GOT3 (cell line): ENCODE results near the gene CAMK4.
"Not testable (repeated sequence)": the region's sequence is repeated elsewhere in the genome, so short reads cannot be mapped to it uniquely, and the experiment has no call there.

Source experiments
- DNase-seq: peaks from one replicate; lab custom pipeline; 2025; ENCODE audit warnings: mixed read lengths; lab: John Stamatoyannopoulos, UW

CAMK4 gene

DNA sequence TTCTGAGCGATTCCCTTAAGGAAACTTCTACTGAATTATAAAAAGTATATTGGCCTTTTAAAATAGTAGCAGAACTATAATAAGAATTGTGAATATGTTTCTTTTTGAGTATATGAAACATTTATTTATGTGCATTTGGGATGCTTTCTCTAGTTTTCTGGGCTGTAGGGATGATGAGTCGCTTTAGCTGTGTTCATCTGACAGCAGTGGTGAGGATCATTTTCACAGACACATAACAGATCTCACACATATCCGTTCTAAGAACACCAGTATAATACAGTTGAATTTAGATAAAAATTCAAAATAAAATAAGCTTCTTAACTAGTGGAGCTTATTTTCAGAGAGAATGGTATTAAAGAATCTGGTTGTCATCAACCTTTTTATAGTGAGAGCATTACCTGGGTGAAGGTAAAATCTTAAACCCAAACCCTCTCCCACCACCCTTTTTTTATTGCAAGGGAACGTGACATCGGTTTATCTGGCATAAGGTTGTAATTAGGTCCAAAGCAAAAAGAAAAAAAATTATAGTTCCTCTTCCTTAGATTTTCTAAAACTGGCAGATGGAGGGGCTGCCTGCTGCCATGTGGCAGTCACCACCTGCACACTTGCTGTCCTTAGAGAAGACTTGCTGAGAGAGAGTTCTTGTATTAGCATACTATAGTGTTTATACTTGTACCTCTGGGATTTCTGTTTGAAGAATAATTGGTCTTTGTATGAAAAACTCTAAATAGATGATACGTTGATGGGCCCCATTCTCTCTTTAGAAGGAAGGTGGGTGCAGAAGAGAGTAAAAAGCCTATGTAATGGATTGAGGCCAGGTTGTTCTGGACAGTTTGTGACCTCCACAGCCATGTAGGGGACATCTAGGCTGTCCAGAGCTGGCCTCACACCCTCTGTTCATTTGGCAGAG lies 86.8 kb downstream of the CAMK4 start:
- DNase-seq: no peak

DNA sequence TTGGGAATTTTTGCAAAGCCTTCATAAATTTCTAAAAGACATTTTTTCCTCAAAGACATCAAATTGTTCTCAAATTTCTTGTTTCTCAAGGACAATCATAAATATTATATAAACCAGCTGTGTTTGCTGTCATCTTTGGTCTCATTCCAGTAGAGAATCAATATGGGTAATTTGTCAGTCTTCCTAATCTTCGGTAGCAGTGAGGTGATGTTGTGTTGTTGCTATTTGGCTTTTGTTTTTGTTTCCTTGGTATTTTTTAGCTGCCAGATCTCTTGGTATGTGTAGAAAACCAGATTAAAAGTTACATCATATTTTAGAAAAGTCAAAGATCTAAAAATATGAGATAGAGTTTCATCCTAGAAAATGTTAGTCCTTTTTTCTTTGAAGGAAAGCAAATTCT lies 87.5 kb downstream of the CAMK4 start:
- DNase-seq: no peak

DNA sequence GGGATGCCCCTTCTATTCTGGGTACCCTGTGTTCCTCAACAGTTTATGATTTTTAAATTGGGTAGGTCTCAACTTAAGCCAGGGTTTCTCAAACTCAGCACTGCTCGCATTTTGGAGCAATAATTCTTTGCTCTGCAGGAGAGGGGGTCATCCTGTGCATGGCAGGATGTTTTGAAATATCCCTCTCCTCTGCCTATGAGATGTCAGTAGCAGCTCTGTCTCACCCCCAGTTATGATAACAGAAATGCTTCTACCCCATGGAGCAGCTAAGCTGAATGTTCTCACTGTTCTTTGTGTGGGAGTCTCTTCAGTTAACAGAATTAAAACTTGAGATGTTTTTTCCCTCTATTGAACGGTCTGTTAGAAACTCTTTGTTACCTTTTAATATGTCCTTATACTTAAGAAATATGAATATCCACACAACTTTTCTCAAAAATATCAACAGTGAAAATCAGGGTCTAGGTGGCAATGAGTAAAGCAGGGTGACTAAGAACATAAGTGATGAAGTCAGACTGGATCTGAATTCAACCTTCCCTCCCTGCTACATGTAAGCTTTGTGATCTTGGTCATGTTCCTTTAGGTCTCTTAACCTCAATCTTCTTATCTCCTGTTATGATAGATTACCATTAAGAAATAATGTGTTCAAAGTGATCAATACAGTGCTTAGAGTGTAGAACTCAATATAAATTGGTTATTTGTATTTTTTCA lies 89.0 kb downstream of the CAMK4 start:
- no peak for DNase-seq

DNA sequence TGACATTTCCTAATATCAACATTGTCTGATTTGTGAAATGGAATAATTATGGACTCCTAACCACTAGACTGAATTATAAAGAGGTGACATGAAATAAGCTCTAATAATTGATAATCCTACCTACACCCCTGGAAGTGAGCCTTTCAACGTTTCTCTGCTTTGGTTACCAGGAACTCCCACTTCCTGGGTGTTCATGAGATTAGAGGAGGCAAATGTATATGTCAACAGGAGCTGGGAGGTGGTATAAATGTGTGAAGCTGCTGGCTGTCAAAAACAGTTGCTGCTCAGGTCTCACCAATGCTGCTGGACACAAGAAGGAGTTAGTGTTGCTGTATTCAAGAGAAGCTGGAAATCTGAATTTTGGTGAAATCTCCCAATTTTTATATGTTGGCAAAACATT lies 96.8 kb downstream of the CAMK4 start:
- no peak for DNase-seq

DNA sequence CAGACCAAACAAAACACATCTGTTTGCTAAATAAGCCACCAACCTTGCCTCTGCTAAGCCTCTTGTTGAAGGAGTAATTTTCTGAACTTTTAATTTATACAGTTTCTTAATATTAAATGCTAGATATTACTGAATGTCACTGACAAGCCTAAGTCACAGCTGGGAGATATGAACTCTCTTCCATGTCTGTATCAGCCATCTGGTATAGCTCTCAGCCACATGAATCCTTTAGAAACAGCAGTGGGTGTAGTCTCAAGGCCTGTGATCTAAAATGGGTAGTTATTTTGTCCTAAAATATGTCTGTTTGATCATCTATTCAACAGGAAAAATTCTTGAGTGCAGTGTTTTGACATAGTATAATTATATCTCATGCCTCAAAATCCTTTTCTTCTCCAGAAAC lies 97.2 kb downstream of the CAMK4 start:
- DNase-seq: no peak

DNA sequence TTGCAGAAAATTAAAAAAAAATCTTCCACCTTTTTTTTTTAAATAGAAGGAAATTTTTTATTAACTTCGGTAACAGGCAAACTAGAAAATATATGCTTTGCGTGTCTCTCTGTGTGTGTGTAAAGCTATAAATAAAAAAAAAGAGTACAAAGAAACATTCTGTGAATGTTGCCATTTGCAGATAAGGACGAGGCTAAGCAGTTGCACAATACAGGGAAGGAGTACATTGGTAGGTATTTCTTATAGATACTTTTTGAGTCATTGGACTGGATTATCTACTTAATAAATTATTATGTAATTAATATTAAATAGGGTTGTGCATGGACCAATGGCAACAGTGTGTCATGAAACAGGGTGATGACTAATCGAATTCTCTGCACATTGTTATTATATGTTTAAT lies 102.4 kb downstream of the CAMK4 start:
- no peak for DNase-seq

DNA sequence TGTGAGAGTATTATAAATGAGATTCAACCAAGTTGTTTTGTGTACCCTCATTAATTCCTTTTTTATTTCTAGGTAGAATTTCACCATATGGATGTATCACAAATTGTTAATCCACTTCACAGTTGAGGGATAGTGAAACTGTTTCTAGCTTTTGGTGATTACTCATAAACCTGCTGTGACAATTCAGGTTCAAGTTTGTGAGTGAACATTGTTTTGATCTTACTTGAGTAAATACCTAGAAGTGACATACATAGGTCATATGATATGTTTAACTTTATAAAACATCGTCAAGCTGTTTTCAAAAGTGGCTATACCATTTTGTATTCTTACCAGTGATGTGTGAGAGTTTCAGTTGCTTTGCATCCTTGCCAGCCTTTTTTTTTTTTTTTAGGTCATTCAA lies 112.9 kb downstream of the CAMK4 start:
- DNase-seq: no peak

DNA sequence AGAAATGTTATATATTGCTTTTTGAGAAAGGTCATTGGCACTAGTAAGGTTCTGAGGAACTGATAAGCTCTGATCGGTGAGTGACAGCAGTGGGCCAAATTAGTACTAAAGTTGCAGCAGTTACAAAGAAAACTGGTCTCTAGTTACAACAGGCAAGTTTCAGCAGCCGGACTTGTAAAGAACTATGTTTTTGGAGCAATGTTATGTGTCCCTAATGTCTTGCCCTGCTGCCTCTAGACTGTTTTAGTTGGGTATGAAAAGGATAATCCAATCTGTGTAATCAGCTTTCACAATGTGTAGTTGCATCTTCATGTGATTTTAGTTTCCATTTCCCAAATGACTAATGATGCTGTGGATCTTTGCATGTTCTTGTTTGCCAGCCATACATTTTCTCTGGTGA lies 113.5 kb downstream of the CAMK4 start:
- DNase-seq: no peak

DNA sequence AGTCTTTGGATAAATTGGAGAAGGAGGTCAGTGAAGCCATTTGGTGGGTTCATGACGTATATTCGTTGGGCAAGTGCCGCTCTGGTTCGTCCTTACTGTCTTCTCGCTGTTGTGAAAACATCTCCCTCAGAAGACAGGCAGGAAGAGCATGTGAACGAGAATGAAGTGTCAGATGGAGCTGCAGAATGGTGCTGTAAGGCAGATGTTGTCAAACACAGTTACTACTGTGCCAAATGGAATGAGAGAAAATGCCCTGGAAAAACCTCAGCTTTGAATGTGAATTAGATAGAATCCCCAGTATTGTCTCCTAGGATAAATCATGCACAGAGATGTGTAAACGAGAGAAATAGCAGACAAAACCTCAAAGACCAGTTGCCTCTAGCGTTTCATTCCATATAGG lies 121.5 kb downstream of the CAMK4 start:
- no peak for DNase-seq

DNA sequence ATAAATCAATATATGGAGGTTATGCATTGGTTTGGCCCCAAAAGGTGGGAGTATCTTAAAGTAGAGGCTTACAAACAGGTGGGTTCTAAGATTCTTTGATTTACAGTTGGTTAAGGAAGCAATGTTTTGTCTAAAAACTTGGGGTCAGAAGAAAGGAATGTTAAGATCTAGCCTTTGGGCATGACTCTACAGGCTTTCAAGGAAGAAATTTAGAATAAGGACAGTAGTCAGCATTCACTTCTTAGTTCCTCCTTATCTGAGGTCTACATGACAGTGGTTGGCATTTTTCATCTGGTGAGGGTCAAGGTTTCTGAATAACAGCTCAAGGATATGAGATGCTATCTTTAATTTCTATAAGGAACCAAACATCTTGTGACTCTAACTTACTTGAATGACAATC lies 122.8 kb downstream of the CAMK4 start:
- DNase-seq: no peak

DNA sequence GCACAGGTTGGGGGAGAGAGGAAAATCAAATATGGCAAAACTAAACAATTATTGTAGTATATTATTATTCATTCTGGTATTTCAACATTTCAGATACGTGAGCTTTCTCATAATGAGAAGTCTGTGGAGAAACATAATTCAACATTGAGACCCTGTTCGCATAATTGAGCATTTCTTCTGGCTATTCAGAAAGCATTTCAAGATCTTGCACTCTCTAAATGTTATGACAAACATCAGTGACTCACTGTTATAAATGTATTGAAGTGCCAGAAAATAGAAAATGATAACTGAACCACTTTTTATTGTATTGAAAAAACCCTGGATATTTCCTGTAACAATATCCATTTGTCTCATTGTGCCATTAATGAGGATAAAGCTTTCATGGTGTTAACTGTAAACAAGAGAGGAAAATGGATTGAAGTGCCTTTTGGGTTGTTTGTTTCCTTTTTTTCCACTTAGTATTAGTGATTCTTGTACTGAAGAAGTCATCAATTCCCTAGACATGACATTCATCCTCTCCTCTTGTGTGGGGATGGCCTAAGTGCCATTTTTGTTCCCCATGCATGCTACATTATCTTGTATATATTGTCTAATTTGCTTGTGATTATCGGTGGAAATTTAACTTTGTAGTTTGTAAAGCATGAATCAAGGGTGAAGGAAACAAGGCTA lies 124.6 kb downstream of the CAMK4 start:
- DNase-seq: no peak

DNA sequence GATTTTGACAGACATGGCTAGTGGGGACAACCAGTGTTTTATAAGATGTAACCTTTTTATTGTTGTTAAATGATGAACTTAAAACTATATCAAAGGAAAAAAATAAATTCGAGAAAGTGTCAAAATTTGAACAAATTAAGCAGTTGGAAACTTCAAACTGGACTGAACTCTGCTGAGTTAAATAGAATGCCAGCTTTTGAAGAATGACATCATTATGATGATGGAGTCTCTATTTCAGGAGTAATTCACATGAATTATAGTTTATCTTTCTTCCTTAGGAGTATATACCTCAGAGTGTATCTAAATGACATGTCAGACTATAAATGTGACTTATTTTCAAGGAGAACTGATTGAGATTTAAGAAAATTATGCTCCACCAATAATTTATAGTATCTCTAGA lies 125.2 kb downstream of the CAMK4 start:
- no peak for DNase-seq

DNA sequence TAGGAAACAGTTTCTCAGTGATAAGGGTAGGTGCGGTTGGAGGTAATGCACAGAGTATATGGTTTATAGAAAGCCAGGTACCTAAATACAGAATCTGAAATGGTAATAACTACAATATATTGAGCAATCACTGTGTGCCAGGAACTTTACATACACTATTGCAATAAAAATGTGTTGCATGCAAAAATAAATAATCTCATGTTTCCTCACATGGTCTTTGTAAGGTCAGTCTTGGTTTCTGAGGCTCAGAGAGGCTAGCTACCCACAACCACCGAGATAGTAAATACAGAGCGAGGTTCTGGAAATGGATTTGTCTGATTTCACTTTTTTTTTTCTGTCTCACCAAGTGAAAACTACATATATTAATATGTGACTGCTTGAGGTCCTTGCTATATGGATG lies 128.9 kb downstream of the CAMK4 start:
- no peak for DNase-seq

DNA sequence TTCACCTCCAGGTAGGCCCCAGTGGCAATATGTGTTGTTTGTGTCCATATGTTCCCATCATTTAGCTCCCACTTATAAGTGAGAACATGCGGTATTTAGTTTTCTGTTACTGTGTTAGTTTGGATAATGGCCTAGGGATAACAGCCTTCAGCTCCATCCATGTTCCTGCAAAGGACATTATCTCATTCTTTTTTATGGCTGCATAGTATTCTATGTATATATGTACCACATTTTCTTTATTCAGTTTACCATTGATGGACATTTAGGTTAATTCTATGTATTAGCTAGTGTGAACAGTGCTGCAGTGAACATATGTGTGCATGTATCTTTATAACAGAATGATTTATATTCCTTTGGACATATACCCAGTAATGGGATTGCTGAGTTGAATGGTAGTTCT lies 134.5 kb downstream of the CAMK4 start:
- DNase-seq: not testable (repeated sequence)

DNA sequence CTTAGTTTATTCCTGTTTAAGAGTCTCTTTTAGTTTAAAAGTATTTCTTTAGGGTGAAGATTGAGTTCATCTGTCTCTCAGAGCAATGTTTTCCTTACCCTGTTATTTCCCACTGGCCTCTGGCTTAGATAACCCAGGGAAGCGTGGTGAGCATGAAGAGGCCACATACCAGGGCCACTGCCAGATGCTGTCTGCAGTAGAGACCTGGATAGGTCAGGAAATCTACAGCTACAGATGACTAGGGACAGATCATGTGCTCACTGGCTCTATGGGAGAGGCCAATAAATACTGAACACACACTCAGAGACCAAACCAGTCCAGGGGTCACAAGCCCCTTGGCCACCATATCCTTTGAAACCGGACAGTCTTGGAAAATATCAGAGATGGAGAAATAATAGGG lies 136.0 kb downstream of the CAMK4 start:
- DNase-seq: no peak

DNA sequence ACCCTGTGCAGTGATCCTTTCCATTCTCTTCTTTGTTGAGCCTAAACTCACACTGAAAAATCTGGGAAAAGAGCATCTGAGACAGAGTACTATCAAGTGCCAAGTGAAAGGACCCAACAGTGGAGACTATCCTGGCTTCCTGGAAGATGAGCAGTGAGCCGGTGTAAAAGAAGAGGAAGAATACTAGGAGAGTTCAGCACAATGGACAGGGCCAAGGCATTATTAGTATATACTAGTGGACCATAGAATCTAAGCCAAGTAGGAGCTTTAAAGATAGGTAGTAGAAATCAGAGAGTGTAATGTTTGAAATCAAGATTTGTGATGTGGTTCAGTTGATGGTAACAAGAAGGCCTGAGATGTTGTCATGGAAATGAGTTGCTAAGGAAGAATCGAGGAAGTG lies 140.8 kb downstream of the CAMK4 start:
- DNase-seq: no peak

DNA sequence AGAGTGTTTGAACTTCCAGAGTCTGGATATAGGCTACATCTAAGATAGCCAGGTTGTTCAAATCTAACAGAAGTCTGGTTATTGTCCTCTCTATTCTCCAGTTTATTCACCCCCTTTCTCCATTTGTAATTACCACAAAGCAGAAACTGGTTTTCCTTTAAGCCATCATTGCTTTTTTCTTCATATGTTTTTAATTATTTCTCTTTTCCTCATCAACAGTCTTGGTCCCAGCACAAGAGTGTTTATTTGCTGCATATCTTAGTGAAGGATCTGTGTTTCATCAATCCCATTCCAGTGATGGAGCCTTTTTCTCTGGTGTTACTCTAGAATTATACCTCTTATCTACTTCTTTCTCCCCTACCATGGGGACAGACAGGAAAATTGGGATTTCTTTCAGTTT lies 142.2 kb downstream of the CAMK4 start:
- no peak for DNase-seq

DNA sequence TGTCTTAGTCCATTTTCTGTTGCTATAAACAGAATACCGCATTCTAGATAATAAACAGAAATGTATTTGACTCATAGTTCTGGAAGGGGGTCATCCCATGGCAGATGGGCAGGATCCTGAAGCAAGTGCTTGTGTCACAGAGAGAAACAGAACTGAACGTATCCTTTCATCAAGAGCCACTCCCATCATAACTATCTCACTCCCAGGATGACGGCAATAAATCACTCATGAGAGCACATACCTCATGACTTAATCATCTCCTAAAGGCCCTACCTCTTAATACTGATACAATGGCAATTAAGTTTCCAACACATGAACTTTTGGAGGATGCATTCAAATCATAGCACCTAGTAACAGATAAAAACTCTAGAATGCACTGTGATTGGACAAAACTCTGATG lies 142.9 kb downstream of the CAMK4 start:
- no peak for DNase-seq

DNA sequence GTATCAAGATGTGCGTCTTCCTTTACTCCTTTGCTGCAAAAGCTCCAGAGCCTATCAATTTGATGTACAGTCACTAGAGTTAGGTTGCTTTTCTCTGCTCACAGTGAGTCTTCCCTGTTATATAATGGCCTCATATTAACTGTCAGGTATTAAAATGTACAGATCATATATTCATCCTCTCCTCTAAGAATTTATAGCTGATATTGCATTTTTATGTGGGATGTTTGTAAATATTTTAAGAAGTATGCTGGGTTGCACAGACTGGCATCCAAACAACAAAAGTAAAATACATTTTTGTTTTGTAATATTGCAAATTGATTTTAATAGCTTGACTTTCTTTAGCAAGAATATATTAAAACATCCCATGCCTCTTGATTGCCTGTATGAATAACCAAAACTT lies 148.6 kb downstream of the CAMK4 start:
- DNase-seq: no peak

DNA sequence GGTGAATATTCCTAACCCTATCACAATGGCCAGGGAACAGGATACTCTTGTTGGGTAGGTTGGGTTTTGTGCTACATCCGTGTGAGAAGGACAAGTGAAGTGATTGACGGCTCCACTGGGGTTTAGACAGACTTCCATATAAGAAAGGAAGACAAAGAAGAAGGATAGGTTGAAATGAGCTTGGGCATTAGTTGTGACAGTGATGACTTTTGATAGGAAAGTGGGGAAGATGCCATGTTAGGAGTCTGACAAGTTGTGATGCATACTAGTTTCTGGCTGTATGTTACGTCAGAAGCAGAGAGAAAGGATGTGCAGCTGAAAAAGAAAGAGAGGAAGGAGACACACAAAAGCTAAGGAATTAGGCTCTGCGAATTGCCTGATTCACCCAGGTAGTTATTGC lies 150.2 kb downstream of the CAMK4 start:
- DNase-seq: no peak

DNA sequence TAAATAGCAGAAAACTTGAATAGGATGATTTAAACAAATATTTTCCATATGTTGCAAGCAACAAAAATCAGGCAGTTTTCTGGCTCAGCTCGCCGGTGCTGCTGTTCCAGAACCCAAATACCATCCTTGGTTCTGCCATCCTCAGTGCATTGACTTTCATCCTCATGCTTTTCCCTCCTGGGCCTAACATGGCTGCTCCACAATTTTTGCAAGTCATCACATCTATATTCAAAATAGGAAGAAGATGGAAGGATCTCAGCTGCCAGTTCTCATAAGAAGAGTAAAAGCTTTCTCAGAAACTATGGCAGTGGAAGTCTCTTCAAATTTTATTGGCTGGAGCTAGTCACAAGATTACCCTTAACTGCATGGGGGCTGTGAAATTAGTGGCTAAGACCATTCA lies 151.5 kb downstream of the CAMK4 start:
- no peak for DNase-seq

DNA sequence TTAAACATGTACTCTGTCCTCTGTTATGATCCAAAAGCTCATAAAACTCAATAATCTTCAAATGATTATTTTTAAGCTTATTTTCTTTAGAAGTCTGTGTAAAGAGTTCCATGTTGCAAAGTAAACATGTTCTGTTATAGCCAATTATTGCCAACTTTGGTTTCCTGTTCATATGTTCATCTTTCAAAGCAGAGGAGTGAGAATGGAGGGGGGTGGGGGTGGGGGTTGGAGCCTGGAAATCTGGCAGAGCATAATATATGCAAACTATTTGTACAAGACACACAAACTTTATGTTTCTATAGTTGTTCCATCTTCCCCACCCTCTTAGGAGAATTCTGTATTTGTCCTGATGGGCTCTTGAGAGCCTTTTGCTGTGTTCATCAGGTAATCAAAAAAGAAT lies 153.1 kb downstream of the CAMK4 start:
- no peak for DNase-seq

DNA sequence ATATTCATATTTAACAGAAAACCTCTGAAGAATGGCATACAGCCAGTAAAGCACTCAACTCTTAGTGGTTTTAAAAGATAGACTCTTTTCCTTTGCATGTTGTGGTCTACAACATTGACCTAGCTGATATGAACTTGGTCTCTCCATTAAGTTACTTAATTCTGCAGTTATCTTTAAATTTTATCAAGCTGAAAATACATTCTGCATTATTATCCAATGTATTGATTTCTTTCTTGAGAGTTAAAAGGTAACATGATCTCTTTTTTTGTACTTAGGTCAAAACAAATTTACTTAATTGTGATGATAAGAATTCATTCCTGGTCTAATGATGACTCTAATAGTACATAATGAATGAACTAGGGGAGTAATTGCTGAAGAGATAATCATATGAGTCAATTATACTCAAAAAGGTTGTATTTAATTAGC lies 155.2 kb downstream of the CAMK4 start:
- DNase-seq: no peak
